Fibroblast of villous mesenchyme (primary cell): Measurements from ENCODE around the gene AIF1L. TPM values are rescaled to one million over a fixed set of nuclear protein-coding genes. Genes with fewer than 3 reads are reported as not detected.

Experiments used
- DNase-seq: peaks from one replicate; pipeline ENCODE4 v3.0.0-alpha.2; 2010; ENCODE audit warnings: low read depth
- H3K4me3 ChIP-seq: 2 replicates; pipeline ENCODE4 v1.5.1; 2011; ENCODE audit warnings: low read depth, mild to moderate bottlenecking, low read length
- CTCF ChIP-seq: IDR thresholded peaks from 2 replicates; pipeline ENCODE4 v1.5.1; 2012; ENCODE audit warnings: low read depth, mild to moderate bottlenecking, low read length; ENCODE audit not compliant: insufficient read depth
- total RNA-seq: library from RNA; depleted of rRNA; stranded (reverse); fragments of >200 nt; gene quantifications from 2 replicates; pipeline ENCODE4 v1.2.3, GENCODE V29; 2012

The AIF1L gene
- total RNA-seq, 1 donor, result 0.43 TPM

GRCh38 chr9:131067625-131068024 is 28.7 kb upstream of the AIF1L start:
- no peak for DNase-seq
- H3K4me3 ChIP-seq, result no peak overlapping the region
- TF ChIP-seq CTCF, result no peak

GRCh38 chr9:131068076-131068816 is 28.1 kb upstream of the AIF1L start:
- TF ChIP-seq CTCF, result no peak
- no peak overlapping the region for H3K4me3 ChIP-seq
- DNase-seq, result no peak

GRCh38 chr9:131069699-131070098 is 26.6 kb upstream of the AIF1L start:
- no peak for TF ChIP-seq CTCF
- no peak for DNase-seq
- H3K4me3 ChIP-seq, result no peak overlapping the region

- no peak for DNase-seq
- no peak overlapping the region for H3K4me3 ChIP-seq
- TF ChIP-seq CTCF, result no peak
These were observed 24.0 kb upstream of the AIF1L start for GRCh38 chr9:131072107-131072870.

- H3K4me3 ChIP-seq, result no peak overlapping the region
- DNase-seq, result no peak
- no peak for TF ChIP-seq CTCF
These were observed 23.5 kb upstream of the AIF1L start for GRCh38 chr9:131072871-131073237.

- TF ChIP-seq CTCF, result no peak
- DNase-seq, result no peak
- no peak overlapping the region for H3K4me3 ChIP-seq
These were observed 19.8 kb upstream of the AIF1L start for GRCh38 chr9:131076347-131077195.
